Fibroblast of the aortic adventitia (primary cell): ENCODE data around the gene KRT27. TPM values are rescaled to one million over a fixed set of nuclear protein-coding genes. Genes with fewer than 3 reads are reported as not detected.

Experiments
- DNase-seq: peaks from one replicate; pipeline ENCODE4 v3.0.0-alpha.2; 2010; ENCODE audit warnings: low read depth
- H3K4me3 ChIP-seq: 2 replicates; pipeline ENCODE4 v1.5.1; 2011; ENCODE audit warnings: low read depth, mild to moderate bottlenecking, control low read depth, low read length, moderate library complexity
- total RNA-seq: library from RNA; depleted of rRNA; stranded (reverse); fragments of >200 nt; gene quantifications from 2 replicates; pipeline ENCODE4 v1.2.3, GENCODE V29; 2012; ENCODE audit warnings: low replicate concordance
- TF ChIP-seq, protein P1 (sequence below): IDR thresholded peaks from 2 replicates; pipeline ENCODE4 v1.5.1; 2011; ENCODE audit warnings: mild to moderate bottlenecking, low read length, control low read depth, inconsistent platforms; ENCODE audit not compliant: insufficient read depth

The KRT27 gene
- total RNA-seq, 1 donor: not detected

DNA sequence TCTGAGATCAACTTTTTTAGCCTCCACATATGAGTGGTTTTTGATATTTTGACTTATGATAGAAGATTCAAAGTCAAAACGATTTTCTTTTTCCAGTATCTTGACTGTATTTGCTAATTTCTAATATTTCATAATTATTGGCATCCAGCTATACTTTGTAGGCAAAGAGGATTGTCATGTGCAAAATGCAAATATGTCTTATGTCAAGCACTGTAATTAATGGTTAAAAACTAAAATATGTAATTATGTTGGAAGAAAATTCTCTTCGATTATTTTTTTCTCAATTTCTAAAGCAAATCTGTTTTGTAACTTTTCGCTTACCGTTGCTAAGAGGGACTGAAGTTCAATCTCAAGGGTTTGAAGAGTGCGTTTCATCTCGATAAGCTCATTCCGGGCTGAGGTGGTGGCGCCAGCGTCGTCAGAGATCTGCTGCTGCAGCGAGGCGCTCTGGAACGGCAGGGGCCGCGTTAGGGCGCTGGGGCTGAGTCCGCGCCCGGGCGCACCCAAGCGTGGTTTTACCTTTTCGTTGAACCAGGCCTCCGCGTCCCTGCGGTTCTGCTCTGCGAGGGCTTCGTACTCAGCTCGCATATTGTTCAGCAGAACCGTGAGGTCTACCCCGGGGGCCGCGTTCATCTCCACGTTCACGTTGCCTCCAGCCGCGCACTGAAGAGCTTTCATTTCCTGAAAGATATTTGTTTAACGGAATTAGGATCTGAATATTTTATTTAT, 3.0 kb downstream of the KRT27 start:
- DNase-seq: no peak
- TF ChIP-seq, protein P1, sequence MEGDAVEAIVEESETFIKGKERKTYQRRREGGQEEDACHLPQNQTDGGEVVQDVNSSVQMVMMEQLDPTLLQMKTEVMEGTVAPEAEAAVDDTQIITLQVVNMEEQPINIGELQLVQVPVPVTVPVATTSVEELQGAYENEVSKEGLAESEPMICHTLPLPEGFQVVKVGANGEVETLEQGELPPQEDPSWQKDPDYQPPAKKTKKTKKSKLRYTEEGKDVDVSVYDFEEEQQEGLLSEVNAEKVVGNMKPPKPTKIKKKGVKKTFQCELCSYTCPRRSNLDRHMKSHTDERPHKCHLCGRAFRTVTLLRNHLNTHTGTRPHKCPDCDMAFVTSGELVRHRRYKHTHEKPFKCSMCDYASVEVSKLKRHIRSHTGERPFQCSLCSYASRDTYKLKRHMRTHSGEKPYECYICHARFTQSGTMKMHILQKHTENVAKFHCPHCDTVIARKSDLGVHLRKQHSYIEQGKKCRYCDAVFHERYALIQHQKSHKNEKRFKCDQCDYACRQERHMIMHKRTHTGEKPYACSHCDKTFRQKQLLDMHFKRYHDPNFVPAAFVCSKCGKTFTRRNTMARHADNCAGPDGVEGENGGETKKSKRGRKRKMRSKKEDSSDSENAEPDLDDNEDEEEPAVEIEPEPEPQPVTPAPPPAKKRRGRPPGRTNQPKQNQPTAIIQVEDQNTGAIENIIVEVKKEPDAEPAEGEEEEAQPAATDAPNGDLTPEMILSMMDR: no peak
- no peak overlapping the region for H3K4me3 ChIP-seq

- TF ChIP-seq, protein P1: no peak
- DNase-seq: no peak
- no peak overlapping the region for H3K4me3 ChIP-seq
Measured at GRCh38 chr17:40778461-40778860, 3.9 kb downstream of the KRT27 start.

DNA sequence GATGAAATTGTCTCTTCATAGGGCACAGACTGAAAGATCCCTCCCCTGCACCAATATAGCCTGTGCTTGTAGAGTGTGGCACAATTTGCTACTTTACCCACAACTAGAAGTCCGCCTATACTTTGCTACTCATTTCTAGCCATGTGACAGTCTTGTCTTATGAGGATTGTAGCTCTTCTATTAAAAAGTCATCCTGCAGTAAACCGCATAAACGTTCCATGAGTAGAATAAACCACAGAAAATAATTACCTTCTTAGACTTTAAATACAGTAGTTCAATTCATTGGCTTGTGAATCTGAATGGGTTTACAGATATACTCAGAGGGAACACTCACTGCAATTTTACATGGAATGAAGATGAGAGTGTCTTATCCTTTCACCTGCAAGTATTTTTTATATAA, 4.4 kb downstream of the KRT27 start:
- H3K4me3 ChIP-seq: no peak overlapping the region
- TF ChIP-seq, protein P1: no peak
- DNase-seq: no peak

- no peak overlapping the region for H3K4me3 ChIP-seq
- TF ChIP-seq, protein P1: no peak
- DNase-seq: no peak
Measured at GRCh38 chr17:40777459-40777858, 4.9 kb downstream of the KRT27 start.

GRCh38 chr17:40775945-40776344, 6.4 kb downstream of the KRT27 start:
- TF ChIP-seq, protein P1: no peak
- H3K4me3 ChIP-seq: no peak overlapping the region
- DNase-seq: no peak

- H3K4me3 ChIP-seq: no peak within 1 kb of the TSS
- DNase-seq: no peak
- TF ChIP-seq, protein P1: no peak
Measured at GRCh38 chr17:40772101-40772500, 10.2 kb downstream of the KRT27 start, which contains the start of gene KRT26. KRT26 (minus strand) TSS chr17:40772201; CDS start chr17:40772113, 88 bp downstream.

DNA sequence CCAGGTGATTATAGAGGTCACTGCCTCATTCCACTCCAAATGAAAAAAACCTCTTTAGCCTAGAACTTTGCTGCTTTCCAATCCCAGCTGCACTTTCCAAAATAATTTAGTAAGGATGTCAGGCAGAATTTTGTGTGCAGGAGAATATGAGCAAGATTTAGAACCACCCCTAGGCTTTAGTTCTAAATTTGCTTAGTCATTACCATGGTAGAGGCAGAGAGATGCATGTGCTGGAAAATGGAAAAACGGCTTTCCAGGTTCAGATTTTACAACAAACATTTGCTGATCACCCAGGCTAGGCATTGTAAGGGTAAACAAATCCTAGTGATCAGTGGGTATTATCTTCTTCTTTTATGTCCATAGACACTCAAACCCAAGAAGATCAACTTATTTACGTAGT, 16.7 kb downstream of the KRT27 start:
- TF ChIP-seq, protein P1: no peak
- no peak for DNase-seq
- no peak overlapping the region for H3K4me3 ChIP-seq
